ENCODE measurements around the gene CTNNBIP1. TPM values are rescaled to one million over a fixed set of nuclear protein-coding genes. Genes with fewer than 3 reads are reported as not detected.

The CTNNBIP1 gene
- total RNA-seq, 1 experiment from 2014 or later, result 44.4 TPM

DNA sequence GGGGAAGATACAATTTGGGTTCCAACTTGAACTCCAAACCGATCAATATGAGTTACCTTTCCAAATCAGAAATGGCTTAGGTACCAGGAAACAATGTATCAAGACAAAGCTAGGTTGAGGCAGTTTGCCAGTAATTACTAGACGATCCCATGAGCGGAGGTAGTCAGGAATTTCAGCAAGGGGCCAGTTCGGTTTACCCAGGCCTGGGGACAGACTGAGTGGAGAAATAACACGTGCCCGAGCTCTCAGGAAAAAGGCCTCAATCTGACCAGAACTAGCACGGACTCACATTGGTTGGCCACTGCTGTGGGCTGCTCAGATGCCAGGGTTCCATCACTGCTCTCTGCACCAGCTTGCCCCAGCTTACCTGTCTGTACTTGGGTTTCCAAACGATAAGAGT, 101.6 kb downstream of the CTNNBIP1 start:
- Mint-ChIP-seq H3K9me3 (no peaks in the 10 kb centered on the region), H3K27me3 (ENCODE audit: low read depth) (no peaks in the 10 kb centered on the region), H3K36me3 (ENCODE audit: insufficient read depth in 1 of 3, low read depth in 3 of 3) (peaks cover 0 to 5% (median 5%) of the 10 kb centered on the region in 3 experiments; a peak in 2 of 7 replicates), H3K27ac (peak overlapping the region in 1 of 3 experiments; percentile 63; a peak in 2 of 7 replicates), H3K4me1 (peaks cover 32 to 42% of the 10 kb centered on the region in 2 experiments), H3K4me3 (no peak overlapping the region)
- Histone ChIP-seq H3T11ph (ENCODE audit: low read length) (no peak overlapping the region), H2BK15ac (ENCODE audit: low read depth, low read length) (no peak overlapping the region), H4K91ac (ENCODE audit: insufficient read length, low read depth, low read length) (no peak overlapping the region), H3K9ac (ENCODE audit: extremely low read depth, insufficient read length, low read length) (no peak overlapping the region), H3K4ac (ENCODE audit: low read depth, low read length) (no peak overlapping the region), H3K27ac (ENCODE audit: insufficient read length, low read depth, low read length) (no peak overlapping the region), H4K5ac (ENCODE audit: insufficient read length, low read depth, low read length) (no peak overlapping the region), H2BK5ac (ENCODE audit: insufficient read length, low read length) (no peak overlapping the region), H3K23ac (ENCODE audit: insufficient read length, low read depth, low read length) (no peak overlapping the region), H2BK12ac (ENCODE audit: insufficient read length, low read depth, low read length) (no peak overlapping the region), H3K4me2 (ENCODE audit: insufficient read depth, insufficient read length, low read length) (no peak overlapping the region), H3K4me1 (ENCODE audit: insufficient read depth, low read length) (peaks cover 3% of the 10 kb centered on the region; the same call in 1 of the 2 replicates), H3K23me2 (ENCODE audit: insufficient read length, low read depth, low read length, poor library complexity, severe bottlenecking) (no peaks in the 10 kb centered on the region), H2BK20ac (ENCODE audit: low read depth, low read length, poor library complexity, severe bottlenecking) (no peak overlapping the region), H3K79me2 (ENCODE audit: insufficient read depth, low read length) (peaks cover 18% of the 10 kb centered on the region; the same call in 1 of the 2 replicates), H3K27me3 (ENCODE audit: insufficient read depth, low read length) (no peaks in the 10 kb centered on the region), H3K18ac (ENCODE audit: insufficient read length, low read depth, low read length) (no peak overlapping the region), H3K9me3 (ENCODE audit: control insufficient read depth, low read depth, low read length) (no peaks in the 10 kb centered on the region), H2BK120ac (ENCODE audit: low read depth, low read length, poor library complexity, severe bottlenecking) (no peak overlapping the region), H3K79me1 (ENCODE audit: insufficient read depth, low read depth, low read length, poor library complexity, severe bottlenecking) (peaks cover 10% of the 10 kb centered on the region), H2AK5ac (ENCODE audit: insufficient read length, low read length) (no peak overlapping the region), H4K8ac (replicated peaks; ENCODE audit: insufficient read length, low read depth, low read length) (no peak overlapping the region), H3K56ac (ENCODE audit: insufficient read length, low read depth, low read length) (no peak overlapping the region), H4K20me1 (ENCODE audit: control insufficient read depth, insufficient read depth, insufficient read length) (no peaks in the 10 kb centered on the region), H2AFZ (ENCODE audit: low read length) (no peak overlapping the region), H3K14ac (ENCODE audit: insufficient read depth, low read length) (no peak overlapping the region)
- no CpG with 5 or more reads among the region's 8 CpGs for WGBS (ENCODE audit: extremely low coverage, insufficient read length, low lambda C conversion rate)
- TF ChIP-seq, protein P1, sequence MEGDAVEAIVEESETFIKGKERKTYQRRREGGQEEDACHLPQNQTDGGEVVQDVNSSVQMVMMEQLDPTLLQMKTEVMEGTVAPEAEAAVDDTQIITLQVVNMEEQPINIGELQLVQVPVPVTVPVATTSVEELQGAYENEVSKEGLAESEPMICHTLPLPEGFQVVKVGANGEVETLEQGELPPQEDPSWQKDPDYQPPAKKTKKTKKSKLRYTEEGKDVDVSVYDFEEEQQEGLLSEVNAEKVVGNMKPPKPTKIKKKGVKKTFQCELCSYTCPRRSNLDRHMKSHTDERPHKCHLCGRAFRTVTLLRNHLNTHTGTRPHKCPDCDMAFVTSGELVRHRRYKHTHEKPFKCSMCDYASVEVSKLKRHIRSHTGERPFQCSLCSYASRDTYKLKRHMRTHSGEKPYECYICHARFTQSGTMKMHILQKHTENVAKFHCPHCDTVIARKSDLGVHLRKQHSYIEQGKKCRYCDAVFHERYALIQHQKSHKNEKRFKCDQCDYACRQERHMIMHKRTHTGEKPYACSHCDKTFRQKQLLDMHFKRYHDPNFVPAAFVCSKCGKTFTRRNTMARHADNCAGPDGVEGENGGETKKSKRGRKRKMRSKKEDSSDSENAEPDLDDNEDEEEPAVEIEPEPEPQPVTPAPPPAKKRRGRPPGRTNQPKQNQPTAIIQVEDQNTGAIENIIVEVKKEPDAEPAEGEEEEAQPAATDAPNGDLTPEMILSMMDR (conservative IDR thresholded peaks at IDR 0.05), result no peak
- no peak for DNase-seq
